IMR-90 (cell line): ENCODE results near the gene FLT1.

ENCODE experiments used
- BHLHE40 ChIP-seq: fragments of 150-350 bp; IDR thresholded peaks from 2 replicates; pipeline ENCODE4 v1.6.1; 2016; ENCODE audit warnings: mild to moderate bottlenecking, low read depth, low read length
- CEBPB ChIP-seq: IDR thresholded peaks from 2 replicates; pipeline ENCODE4 v1.6.1; 2012; ENCODE audit warnings: low read depth, low read length, improper control_type of control experiment
- MAFK ChIP-seq: IDR thresholded peaks from 2 replicates; pipeline ENCODE4 v1.6.1; 2012; ENCODE audit warnings: low read depth, low read length, improper control_type of control experiment
- NFE2L2 ChIP-seq: fragments of 150-350 bp; IDR thresholded peaks from 2 replicates; pipeline ENCODE4 v1.6.1; 2016; ENCODE audit warnings: low read depth, mild to moderate bottlenecking, low read length
- POLR2A ChIP-seq: IDR thresholded peaks from 2 replicates; pipeline ENCODE4 v1.6.1; 2012; ENCODE audit warnings: mild to moderate bottlenecking, low read depth, low read length
- RAD21 ChIP-seq: IDR thresholded peaks from 2 replicates; pipeline ENCODE4 v1.6.1; 2012; ENCODE audit warnings: low read length, improper control_type of control experiment
- RCOR1 ChIP-seq: IDR thresholded peaks from 2 replicates; pipeline ENCODE4 v1.6.1; 2012; ENCODE audit warnings: mild to moderate bottlenecking, low read length, improper control_type of control experiment; ENCODE audit not compliant: insufficient replicate concordance
- RFX5 ChIP-seq: IDR thresholded peaks from 2 replicates; pipeline ENCODE4 v1.8.0; 2012; ENCODE audit warnings: low read depth, mild to moderate bottlenecking, low read length, moderate library complexity
- SMC3 ChIP-seq: fragments of 150-350 bp; IDR thresholded peaks from 2 replicates; pipeline ENCODE4 v1.6.1; 2016; ENCODE audit warnings: low read depth, mild to moderate bottlenecking, antibody characterized with exemption, low read length, moderate library complexity
- TF ChIP-seq, protein P1 (sequence below): conservative IDR thresholded peaks from 2 replicates; pipeline ENCODE4 v1.5.1; 2012; ENCODE audit warnings: mild to moderate bottlenecking, low read depth, low read length, improper control_type of control experiment
- TF ChIP-seq, protein P2 (sequence below): fragments of 150-350 bp; IDR thresholded peaks from 2 replicates; pipeline ENCODE4 v1.6.1; 2016; ENCODE audit warnings: low read depth, mild to moderate bottlenecking, low read length, moderate library complexity, borderline replicate concordance
- TF ChIP-seq, protein P3 (sequence below): fragments of 150-350 bp; IDR thresholded peaks from 2 replicates; pipeline ENCODE4 v1.6.1; 2017; ENCODE audit warnings: mild to moderate bottlenecking, antibody characterized with exemption, low read length, low read depth

DNA sequence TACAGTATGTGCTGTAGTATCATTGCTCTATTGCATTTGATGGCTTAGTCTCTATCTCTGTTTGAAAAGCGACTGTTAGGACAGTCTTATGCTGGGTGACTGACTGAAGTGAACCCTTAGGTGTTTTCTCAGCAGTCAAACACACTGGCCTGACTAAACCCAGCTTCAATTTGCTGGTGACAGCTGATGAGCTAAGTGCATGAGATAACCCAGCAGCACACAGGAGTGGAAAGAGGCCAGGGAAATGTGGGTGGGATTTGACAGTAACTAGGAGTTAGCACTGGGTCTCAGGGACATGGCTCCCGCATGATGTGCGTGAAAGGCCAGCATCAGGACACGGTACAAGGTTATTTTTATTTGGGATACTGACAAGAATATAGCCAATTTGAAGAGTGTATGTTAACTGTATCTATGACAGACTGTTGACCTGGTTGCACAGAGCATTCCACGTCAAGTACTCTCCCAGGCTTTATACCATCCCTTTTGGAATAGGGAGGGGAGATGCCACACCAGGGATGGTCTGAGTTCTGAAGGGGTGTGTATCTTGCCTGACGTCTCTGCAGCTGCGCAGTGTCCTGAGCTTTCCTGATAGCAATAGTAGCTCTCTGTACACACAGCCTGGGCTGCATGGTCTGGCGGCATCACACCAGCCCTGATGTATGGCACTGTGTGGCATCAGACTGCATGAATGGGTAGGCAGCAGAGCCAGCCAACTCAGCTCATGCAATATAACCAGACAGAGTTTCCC, 144.8 kb downstream of the FLT1 start:
- TF ChIP-seq POLR2A (no peak), RAD21 (no peak), MAFK (no peak), NFE2L2 (no peak), RFX5 (no peak), BHLHE40 (no peak), RCOR1 (no peak), CEBPB (no peak), SMC3 (no peak)
- TF ChIP-seq, protein P1, sequence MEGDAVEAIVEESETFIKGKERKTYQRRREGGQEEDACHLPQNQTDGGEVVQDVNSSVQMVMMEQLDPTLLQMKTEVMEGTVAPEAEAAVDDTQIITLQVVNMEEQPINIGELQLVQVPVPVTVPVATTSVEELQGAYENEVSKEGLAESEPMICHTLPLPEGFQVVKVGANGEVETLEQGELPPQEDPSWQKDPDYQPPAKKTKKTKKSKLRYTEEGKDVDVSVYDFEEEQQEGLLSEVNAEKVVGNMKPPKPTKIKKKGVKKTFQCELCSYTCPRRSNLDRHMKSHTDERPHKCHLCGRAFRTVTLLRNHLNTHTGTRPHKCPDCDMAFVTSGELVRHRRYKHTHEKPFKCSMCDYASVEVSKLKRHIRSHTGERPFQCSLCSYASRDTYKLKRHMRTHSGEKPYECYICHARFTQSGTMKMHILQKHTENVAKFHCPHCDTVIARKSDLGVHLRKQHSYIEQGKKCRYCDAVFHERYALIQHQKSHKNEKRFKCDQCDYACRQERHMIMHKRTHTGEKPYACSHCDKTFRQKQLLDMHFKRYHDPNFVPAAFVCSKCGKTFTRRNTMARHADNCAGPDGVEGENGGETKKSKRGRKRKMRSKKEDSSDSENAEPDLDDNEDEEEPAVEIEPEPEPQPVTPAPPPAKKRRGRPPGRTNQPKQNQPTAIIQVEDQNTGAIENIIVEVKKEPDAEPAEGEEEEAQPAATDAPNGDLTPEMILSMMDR, result no peak
- TF ChIP-seq, protein P2, sequence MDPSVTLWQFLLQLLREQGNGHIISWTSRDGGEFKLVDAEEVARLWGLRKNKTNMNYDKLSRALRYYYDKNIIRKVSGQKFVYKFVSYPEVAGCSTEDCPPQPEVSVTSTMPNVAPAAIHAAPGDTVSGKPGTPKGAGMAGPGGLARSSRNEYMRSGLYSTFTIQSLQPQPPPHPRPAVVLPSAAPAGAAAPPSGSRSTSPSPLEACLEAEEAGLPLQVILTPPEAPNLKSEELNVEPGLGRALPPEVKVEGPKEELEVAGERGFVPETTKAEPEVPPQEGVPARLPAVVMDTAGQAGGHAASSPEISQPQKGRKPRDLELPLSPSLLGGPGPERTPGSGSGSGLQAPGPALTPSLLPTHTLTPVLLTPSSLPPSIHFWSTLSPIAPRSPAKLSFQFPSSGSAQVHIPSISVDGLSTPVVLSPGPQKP, result no peak
- TF ChIP-seq, protein P3, sequence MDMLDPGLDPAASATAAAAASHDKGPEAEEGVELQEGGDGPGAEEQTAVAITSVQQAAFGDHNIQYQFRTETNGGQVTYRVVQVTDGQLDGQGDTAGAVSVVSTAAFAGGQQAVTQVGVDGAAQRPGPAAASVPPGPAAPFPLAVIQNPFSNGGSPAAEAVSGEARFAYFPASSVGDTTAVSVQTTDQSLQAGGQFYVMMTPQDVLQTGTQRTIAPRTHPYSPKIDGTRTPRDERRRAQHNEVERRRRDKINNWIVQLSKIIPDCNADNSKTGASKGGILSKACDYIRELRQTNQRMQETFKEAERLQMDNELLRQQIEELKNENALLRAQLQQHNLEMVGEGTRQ, result no peak
